AG09319 (cell line): ENCODE results near the gene USP35.

Experiments used
- DNase-seq: peaks from one replicate; pipeline ENCODE4 v3.0.0-alpha.2; 2010; ENCODE audit warnings: low read depth; ENCODE audit errors: extremely low read depth
- CTCF ChIP-seq: IDR thresholded peaks from 2 replicates; pipeline ENCODE4 v1.5.1; 2011; ENCODE audit warnings: low read depth, mild to moderate bottlenecking, inconsistent platforms, low read length, moderate library complexity

Gene USP35

GRCh38 chr11:78150346-78150745 is 38.4 kb upstream of the USP35 start:
- no peak for DNase-seq
- TF ChIP-seq CTCF, result no peak

- DNase-seq, result no peak
- TF ChIP-seq CTCF, result no peak
Measured at GRCh38 chr11:78150754-78151153, 38.0 kb upstream of the USP35 start.

- TF ChIP-seq CTCF, result no peak
Measured at GRCh38 chr11:78151804-78152203, 36.9 kb upstream of the USP35 start.

GRCh38 chr11:78156127-78156844 is 32.4 kb upstream of the USP35 start:
- DNase-seq, result no peak
- TF ChIP-seq CTCF, result no peak

More at GRCh38 chr11:78151804-78152203, 36.9 kb upstream of the USP35 start:
- DNase-seq, result no peak

GRCh38 chr11:78158987-78159652 is 29.6 kb upstream of the USP35 start:
- DNase-seq, result no peak
- no peak for TF ChIP-seq CTCF

- TF ChIP-seq CTCF, result no peak
- DNase-seq, result no peak
Measured at GRCh38 chr11:78160557-78160956, 28.2 kb upstream of the USP35 start.

- TF ChIP-seq CTCF, result no peak
Measured at GRCh38 chr11:78161346-78161745, 27.4 kb upstream of the USP35 start.

More at GRCh38 chr11:78161346-78161745, 27.4 kb upstream of the USP35 start:
- no peak for DNase-seq
